DOHH2 (cell line): ENCODE results near the gene ITPKA.

ENCODE experiments used
- EZH2phosphoT487 ChIP-seq: fragments of 200-600 bp; sonication (generic); IDR thresholded peaks from 2 replicates; pipeline ENCODE4 v1.6.1; 2017; ENCODE audit warnings: borderline replicate concordance, mild to moderate bottlenecking, antibody characterized with exemption, low read length, moderate library complexity, mixed read lengths
- TF ChIP-seq, protein P1 (sequence below): fragments of 200-600 bp; sonication (generic); IDR thresholded peaks from one replicate; pipeline ENCODE4 v1.5.1; 2014; ENCODE audit warnings: antibody characterized with exemption, mild to moderate bottlenecking, low read depth, low read length; ENCODE audit not compliant: poor library complexity, severe bottlenecking

DNA sequence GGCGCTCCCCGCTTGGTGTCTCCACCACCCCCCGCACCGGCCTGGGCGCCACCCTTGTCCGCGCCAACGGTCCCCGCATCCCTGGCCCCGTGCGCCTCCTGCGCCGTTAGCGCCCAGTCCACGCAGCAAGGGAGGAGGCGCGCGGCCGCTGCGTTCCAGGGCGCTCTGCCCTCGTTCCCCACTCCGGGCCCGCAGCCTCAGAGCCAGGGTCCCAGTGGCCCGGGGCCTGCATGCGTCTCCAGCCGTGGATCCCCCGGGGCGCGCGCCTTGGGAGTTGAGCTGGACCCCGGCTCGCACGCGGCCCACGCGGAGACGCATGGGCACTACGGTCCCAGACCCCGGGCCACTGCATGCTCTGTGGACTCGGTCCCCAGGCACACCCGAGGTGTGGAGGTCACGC, 7.4 kb upstream of the ITPKA start:
- TF ChIP-seq, protein P1, sequence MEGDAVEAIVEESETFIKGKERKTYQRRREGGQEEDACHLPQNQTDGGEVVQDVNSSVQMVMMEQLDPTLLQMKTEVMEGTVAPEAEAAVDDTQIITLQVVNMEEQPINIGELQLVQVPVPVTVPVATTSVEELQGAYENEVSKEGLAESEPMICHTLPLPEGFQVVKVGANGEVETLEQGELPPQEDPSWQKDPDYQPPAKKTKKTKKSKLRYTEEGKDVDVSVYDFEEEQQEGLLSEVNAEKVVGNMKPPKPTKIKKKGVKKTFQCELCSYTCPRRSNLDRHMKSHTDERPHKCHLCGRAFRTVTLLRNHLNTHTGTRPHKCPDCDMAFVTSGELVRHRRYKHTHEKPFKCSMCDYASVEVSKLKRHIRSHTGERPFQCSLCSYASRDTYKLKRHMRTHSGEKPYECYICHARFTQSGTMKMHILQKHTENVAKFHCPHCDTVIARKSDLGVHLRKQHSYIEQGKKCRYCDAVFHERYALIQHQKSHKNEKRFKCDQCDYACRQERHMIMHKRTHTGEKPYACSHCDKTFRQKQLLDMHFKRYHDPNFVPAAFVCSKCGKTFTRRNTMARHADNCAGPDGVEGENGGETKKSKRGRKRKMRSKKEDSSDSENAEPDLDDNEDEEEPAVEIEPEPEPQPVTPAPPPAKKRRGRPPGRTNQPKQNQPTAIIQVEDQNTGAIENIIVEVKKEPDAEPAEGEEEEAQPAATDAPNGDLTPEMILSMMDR, result no peak
- TF ChIP-seq EZH2phosphoT487, result no peak
